Hepatocyte (in vitro differentiated cells): ENCODE results near the gene HOMER1. TPM values are rescaled to one million over a fixed set of nuclear protein-coding genes. Genes with fewer than 3 reads are reported as not detected.
"Not testable (repeated sequence)": the region's sequence is repeated elsewhere in the genome, so short reads cannot be mapped to it uniquely, and the experiment has no call there.

Experiments
- DNase-seq: peaks from one replicate; pipeline ENCODE4 v3.0.0-alpha.2; 2016; ENCODE audit warnings: low spot score
- H2AFZ ChIP-seq: fragments of 200-600 bp; sonication (generic); 2 replicates; pipeline ENCODE4 v1.6.0; 2016; ENCODE audit warnings: antibody characterized with exemption, mild to moderate bottlenecking
- H3K27ac ChIP-seq: fragments of 200-600 bp; sonication (generic); 2 replicates; pipeline ENCODE4 v1.5.1; 2016; ENCODE audit warnings: mild to moderate bottlenecking
- H3K27me3 ChIP-seq: fragments of 200-600 bp; sonication (generic); 2 replicates; pipeline ENCODE4 v1.6.1; 2016
- H3K36me3 ChIP-seq: fragments of 200-600 bp; sonication (generic); replicated peaks from 2 replicates; pipeline ENCODE4 v1.5.1; 2016; ENCODE audit warnings: low read depth; ENCODE audit not compliant: insufficient read depth
- H3K4me1 ChIP-seq: fragments of 200-600 bp; sonication (generic); 2 replicates; pipeline ENCODE4 v1.5.1; 2016; ENCODE audit warnings: mild to moderate bottlenecking, moderate library complexity; ENCODE audit not compliant: insufficient read depth
- H3K4me2 ChIP-seq: fragments of 200-600 bp; sonication (generic); 2 replicates; pipeline ENCODE4 v1.6.0; 2016
- H3K4me3 ChIP-seq: fragments of 200-600 bp; sonication (generic); 2 replicates; pipeline ENCODE4 v1.5.1; 2016; ENCODE audit warnings: mild to moderate bottlenecking
- H3K79me2 ChIP-seq: fragments of 200-600 bp; sonication (generic); 2 replicates; pipeline ENCODE4 v1.6.0; 2017; ENCODE audit warnings: mild to moderate bottlenecking
- H3K9me2 ChIP-seq: fragments of 200-600 bp; sonication (generic); replicated peaks from 2 replicates; pipeline ENCODE4 v1.6.0; 2017; ENCODE audit warnings: mild to moderate bottlenecking; ENCODE audit not compliant: insufficient read depth
- H3K9me3 ChIP-seq: fragments of 200-600 bp; sonication (generic); 2 replicates; pipeline ENCODE4 v1.5.1; 2016; ENCODE audit warnings: low read depth, mild to moderate bottlenecking
- H4K20me1 ChIP-seq: fragments of 200-600 bp; sonication (generic); 2 replicates; pipeline ENCODE4 v1.6.0; 2016; ENCODE audit warnings: mild to moderate bottlenecking; ENCODE audit not compliant: insufficient read depth, poor library complexity, severe bottlenecking
- EZH2 ChIP-seq: fragments of 200-600 bp; sonication (generic); IDR thresholded peaks from 2 replicates; pipeline ENCODE4 v1.6.1; 2016; ENCODE audit warnings: antibody characterized with exemption, mild to moderate bottlenecking, borderline replicate concordance
- EZH2phosphoT487 ChIP-seq: fragments of 200-600 bp; sonication (generic); IDR thresholded peaks from one replicate; pipeline ENCODE4 v1.6.1; 2018; ENCODE audit warnings: antibody characterized with exemption, mild to moderate bottlenecking, low read depth, moderate library complexity; ENCODE audit not compliant: unreplicated experiment, severe bottlenecking
- WGBS: methylation state at CpG from one replicate; pipeline ENCODE4 v1.1.6; 2016; ENCODE audit warnings: low lambda C conversion rate; ENCODE audit errors: missing lambda C conversion rate; 5-methylcytosine and 5-hydroxymethylcytosine counted together
- polyA plus RNA-seq: library from polyadenylated mRNA; unstranded; fragments of >200 nt; fragmentation: Nextera tagmentation; extraction: Ambion mirVana; gene quantifications from 2 replicates; pipeline ENCODE4 v1.2.1, GENCODE V29; 2016
- total RNA-seq: library from RNA; depleted of rRNA; stranded (reverse); fragments of >200 nt; gene quantifications from 2 replicates; pipeline ENCODE4 v1.2.3, GENCODE V29; 2014
- TF ChIP-seq, protein P1 (sequence below): fragments of 200-600 bp; sonication (generic); IDR thresholded peaks from 2 replicates; pipeline ENCODE4 v1.5.1; 2016; ENCODE audit warnings: antibody characterized with exemption, mild to moderate bottlenecking; ENCODE audit not compliant: poor library complexity

The HOMER1 gene
- total and polyA plus RNA-seq, 2 experiments from 2014 or later = 12.0 to 14.2 TPM

DNA sequence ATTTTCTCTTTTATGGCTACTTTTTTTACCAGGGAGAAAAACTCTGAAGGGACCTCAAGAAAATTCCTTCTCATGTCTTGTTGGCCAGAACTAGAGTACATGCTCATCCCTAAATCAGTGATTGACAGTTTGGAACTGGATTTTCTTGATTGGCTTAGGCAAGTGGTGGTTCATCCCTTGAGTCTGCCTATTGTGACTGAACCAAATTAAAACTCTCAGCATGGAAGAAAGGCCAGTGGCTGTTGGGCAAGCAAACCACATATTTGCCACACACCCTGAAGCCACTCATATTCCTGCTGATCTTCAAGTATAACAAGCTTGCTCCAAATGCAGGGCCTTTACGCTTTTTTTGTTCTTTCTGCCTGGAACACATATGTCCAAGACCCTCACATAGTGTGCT, 7.2 kb upstream of the HOMER1 start:
- DNase-seq = no peak
- no peaks in the 10 kb centered on the region for H3K79me2 ChIP-seq
- no peaks in the 10 kb centered on the region for H3K9me3 ChIP-seq
- H3K4me3 ChIP-seq = no peak overlapping the region
- peaks cover 5% of the 10 kb centered on the region for H3K4me1 ChIP-seq
- H3K36me3 ChIP-seq = no peaks in the 10 kb centered on the region
- TF ChIP-seq EZH2phosphoT487 (no peak), EZH2 (no peak)
- TF ChIP-seq, protein P1, sequence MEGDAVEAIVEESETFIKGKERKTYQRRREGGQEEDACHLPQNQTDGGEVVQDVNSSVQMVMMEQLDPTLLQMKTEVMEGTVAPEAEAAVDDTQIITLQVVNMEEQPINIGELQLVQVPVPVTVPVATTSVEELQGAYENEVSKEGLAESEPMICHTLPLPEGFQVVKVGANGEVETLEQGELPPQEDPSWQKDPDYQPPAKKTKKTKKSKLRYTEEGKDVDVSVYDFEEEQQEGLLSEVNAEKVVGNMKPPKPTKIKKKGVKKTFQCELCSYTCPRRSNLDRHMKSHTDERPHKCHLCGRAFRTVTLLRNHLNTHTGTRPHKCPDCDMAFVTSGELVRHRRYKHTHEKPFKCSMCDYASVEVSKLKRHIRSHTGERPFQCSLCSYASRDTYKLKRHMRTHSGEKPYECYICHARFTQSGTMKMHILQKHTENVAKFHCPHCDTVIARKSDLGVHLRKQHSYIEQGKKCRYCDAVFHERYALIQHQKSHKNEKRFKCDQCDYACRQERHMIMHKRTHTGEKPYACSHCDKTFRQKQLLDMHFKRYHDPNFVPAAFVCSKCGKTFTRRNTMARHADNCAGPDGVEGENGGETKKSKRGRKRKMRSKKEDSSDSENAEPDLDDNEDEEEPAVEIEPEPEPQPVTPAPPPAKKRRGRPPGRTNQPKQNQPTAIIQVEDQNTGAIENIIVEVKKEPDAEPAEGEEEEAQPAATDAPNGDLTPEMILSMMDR = no peak
- WGBS = 100% methylated on average over 1 of the region's 1 CpG
- no peaks in the 10 kb centered on the region for H3K9me2 ChIP-seq
- no peak overlapping the region for H2AFZ ChIP-seq
- no peak overlapping the region for H3K4me2 ChIP-seq
- H4K20me1 ChIP-seq = no peaks in the 10 kb centered on the region
- H3K27ac ChIP-seq = no peak overlapping the region
- H3K27me3 ChIP-seq = no peaks in the 10 kb centered on the region

DNA sequence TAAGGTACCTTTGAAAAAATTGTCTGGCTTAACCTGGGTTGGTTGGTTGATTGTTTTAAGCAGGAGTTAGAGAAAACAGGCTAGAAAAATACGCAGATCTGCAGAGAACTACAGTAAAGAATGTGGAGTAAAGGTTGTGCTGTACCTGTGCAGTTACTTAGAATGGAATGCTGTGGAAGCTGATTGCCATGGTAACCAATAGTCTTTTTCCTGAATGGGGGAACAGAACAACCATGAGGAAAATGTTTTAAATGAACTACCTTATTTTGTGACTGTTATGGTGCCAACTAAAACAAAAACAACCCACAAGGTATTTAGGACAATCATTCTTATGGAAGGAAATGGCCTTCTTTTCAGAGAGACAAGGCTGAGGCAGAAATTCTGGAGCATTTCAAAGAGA, 4.8 kb upstream of the HOMER1 start:
- TF ChIP-seq, protein P1 = no peak
- no peak for TF ChIP-seq EZH2
- no peak for TF ChIP-seq EZH2phosphoT487
- Histone ChIP-seq H3K9me3 (no peaks in the 10 kb centered on the region), H3K4me2 (peak overlapping the region; percentile 21), H3K4me1 (peaks cover 5% of the 10 kb centered on the region), H4K20me1 (no peaks in the 10 kb centered on the region), H3K9me2 (no peaks in the 10 kb centered on the region), H3K36me3 (no peaks in the 10 kb centered on the region), H3K79me2 (no peaks in the 10 kb centered on the region), H3K4me3 (no peak overlapping the region), H3K27me3 (no peaks in the 10 kb centered on the region), H3K27ac (peak overlapping the region; percentile 75), H2AFZ (no peak overlapping the region)
- WGBS = 55% methylated on average over 1 of the region's 1 CpG
- peak; percentile 28 for DNase-seq

DNA sequence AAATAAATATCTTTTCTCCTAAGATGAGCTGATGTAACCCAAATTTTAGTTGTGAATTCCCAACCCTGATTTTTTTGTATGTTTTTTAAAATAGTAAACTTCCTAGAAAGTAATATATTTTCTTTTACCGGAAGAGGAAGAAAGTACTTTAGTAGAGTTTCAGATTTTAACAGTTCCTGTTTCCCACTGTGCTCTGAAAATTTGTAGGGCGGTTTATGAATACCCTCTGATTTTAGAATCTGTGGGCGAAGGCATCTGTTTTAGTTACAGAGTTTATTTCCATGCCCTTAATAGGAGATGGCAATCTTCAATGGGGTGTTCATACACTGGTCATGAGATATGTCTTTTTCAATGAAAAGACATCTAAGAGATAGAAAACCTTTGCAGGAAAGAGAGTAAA, 3.7 kb upstream of the HOMER1 start:
- no peaks in the 10 kb centered on the region for H3K36me3 ChIP-seq
- TF ChIP-seq EZH2 = no peak
- no peak for TF ChIP-seq EZH2phosphoT487
- TF ChIP-seq, protein P1 = no peak
- no peaks in the 10 kb centered on the region for H4K20me1 ChIP-seq
- H3K9me2 ChIP-seq = no peaks in the 10 kb centered on the region
- no peak overlapping the region for H3K4me2 ChIP-seq
- no peaks in the 10 kb centered on the region for H3K9me3 ChIP-seq
- H3K79me2 ChIP-seq = peaks cover 2% of the 10 kb centered on the region
- no peak overlapping the region for H3K4me3 ChIP-seq
- peak overlapping the region; percentile 75 for H3K27ac ChIP-seq
- no peaks in the 10 kb centered on the region for H3K27me3 ChIP-seq
- H2AFZ ChIP-seq = no peak overlapping the region
- 86% methylated on average over 3 of the region's 3 CpGs for WGBS
- DNase-seq = no peak
- H3K4me1 ChIP-seq = peaks cover 5% of the 10 kb centered on the region

DNA sequence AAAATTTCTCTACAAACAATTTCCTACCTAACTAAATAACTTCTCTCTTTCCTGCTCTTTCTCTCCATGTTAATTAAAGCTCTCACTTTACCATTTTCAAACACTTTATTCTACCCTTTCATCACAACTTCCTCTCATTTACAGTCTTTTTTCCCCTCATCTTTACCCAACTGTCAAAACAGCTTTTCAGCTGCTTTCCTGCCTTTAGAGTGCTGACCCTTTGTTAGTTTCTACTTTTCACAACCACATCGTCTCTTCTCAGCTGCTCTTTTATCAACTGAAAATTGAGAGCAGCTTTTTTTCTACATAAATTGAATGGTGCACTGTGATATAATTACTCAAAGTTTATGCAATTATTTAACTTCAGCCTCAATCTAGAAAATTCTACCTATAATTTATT, 3.1 kb upstream of the HOMER1 start:
- TF ChIP-seq, protein P1 = no peak
- TF ChIP-seq EZH2phosphoT487 = no peak
- no peak for TF ChIP-seq EZH2
- H3K9me3 ChIP-seq = no peaks in the 10 kb centered on the region
- H3K79me2 ChIP-seq = peaks cover 8% of the 10 kb centered on the region
- no peak overlapping the region for H2AFZ ChIP-seq
- no peak overlapping the region for H3K4me3 ChIP-seq
- H3K27ac ChIP-seq = no peak overlapping the region
- H3K36me3 ChIP-seq = no peaks in the 10 kb centered on the region
- no peaks in the 10 kb centered on the region for H3K9me2 ChIP-seq
- peaks cover 5% of the 10 kb centered on the region for H3K4me1 ChIP-seq
- H3K4me2 ChIP-seq = no peak overlapping the region
- no peaks in the 10 kb centered on the region for H3K27me3 ChIP-seq
- DNase-seq = no peak
- WGBS = 63% methylated on average over 1 of the region's 1 CpG
- H4K20me1 ChIP-seq = no peaks in the 10 kb centered on the region

DNA sequence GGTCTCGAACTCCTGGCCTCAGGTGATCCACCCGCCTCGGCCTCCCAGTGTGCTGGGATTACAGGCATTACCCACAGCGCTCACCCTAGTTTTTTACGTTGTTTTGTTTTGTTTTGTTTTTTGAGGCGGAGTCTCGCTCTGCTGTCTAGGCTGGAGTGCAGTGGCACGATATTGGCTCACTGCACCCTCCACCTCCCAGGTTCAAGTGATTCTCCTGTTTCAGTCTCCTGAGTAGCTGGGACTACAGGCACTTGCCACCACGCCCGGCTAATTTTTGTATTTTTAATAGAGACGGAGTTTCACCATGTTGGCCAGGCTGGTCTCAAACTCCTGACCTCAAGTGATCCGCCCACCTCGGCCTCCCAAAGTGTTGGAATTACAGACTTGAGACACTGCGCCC, 2.4 kb upstream of the HOMER1 start:
- 95% methylated on average over 14 of the region's 14 CpGs for WGBS
- H3K9me3 ChIP-seq, H2AFZ ChIP-seq, H3K36me3 ChIP-seq, H3K27me3 ChIP-seq, H3K9me2 ChIP-seq, H4K20me1 ChIP-seq, DNase-seq, H3K27ac ChIP-seq, H3K4me3 ChIP-seq, H3K4me2 ChIP-seq: not testable (repeated sequence)
- Histone ChIP-seq H3K4me1 (peaks cover 10% of the 10 kb centered on the region), H3K79me2 (peaks cover 15% of the 10 kb centered on the region)
